Esophagus muscularis mucosa (tissue), 3 donors: ENCODE measurements around the gene ADORA1.

Experiments
- POLR2A ChIP-seq: fragments of 450-650 bp; IDR thresholded peaks from one replicate; pipeline ENCODE4 v1.6.1; 2017; ENCODE audit warnings: antibody characterized with exemption, moderate library complexity, mild to moderate bottlenecking, low read depth
- TF ChIP-seq, protein P1 (sequence below), 3 experiments: fragments of 200-600 bp in 2 of 3; fragments of 450-650 bp in 1 of 3; sonication (generic) in 2 of 3; IDR thresholded peaks; one replicate each; pipeline ENCODE4 v1.5.1; 2017 to 2019; ENCODE audit warnings: antibody characterized with exemption in 3 of 3, mild to moderate bottlenecking in 2 of 3, moderate library complexity in 1 of 3

DNA sequence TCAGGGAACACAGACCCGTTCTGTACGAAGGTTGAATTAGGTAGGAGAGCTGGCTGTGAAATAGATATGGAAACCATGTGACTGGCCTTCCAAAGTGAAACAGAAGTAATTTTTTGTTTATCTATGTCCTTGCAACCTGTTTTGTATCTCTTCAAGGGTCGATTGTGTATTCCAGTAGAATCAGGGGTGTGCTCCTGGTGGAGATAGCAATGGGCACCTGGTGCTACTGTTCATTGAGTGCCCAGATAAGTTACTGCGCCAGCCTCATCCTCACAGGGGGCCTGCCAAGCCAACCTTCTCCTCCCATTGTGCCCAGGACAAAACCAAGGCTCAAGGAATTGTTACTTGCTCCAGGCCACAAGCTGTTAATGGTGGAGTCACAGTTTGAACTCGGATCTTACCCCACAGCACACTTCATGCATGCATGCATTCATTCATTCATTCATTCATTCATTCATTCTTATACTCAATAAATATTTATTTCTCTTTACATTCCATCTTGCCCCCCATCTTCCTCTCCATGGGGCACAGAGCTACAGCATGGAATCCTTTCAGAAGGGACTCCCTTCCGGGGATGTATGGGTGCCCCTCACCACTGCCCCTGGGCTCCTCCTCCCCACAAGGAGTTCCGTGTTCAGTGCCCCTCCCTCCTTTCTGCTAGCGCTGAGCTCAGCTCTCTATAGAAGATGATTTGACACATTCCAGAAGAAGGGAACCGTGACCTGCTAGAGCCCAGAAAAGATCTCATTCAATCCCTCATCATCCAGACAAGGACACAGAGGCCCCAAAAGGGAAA is 24.0 kb downstream of the ADORA1 start:
- TF ChIP-seq, protein P1, sequence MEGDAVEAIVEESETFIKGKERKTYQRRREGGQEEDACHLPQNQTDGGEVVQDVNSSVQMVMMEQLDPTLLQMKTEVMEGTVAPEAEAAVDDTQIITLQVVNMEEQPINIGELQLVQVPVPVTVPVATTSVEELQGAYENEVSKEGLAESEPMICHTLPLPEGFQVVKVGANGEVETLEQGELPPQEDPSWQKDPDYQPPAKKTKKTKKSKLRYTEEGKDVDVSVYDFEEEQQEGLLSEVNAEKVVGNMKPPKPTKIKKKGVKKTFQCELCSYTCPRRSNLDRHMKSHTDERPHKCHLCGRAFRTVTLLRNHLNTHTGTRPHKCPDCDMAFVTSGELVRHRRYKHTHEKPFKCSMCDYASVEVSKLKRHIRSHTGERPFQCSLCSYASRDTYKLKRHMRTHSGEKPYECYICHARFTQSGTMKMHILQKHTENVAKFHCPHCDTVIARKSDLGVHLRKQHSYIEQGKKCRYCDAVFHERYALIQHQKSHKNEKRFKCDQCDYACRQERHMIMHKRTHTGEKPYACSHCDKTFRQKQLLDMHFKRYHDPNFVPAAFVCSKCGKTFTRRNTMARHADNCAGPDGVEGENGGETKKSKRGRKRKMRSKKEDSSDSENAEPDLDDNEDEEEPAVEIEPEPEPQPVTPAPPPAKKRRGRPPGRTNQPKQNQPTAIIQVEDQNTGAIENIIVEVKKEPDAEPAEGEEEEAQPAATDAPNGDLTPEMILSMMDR (IDR thresholded peaks at IDR 0.05) = no peak
- no peak for TF ChIP-seq POLR2A
